A673 (cell line): ENCODE data around the gene RNF7. TPM values are rescaled to one million over a fixed set of nuclear protein-coding genes. Genes with fewer than 3 reads are reported as not detected.

Source experiments
- BruUV-seq: library from RNA; stranded (reverse); fragments of 400-500 nt; replicated peaks from 2 replicates; lab custom pipeline; 2021; lab: Mats Ljungman, UMichigan
- CTCF ChIA-PET: fragments of 300-600 bp; sonication (Branson Sonifier 250); formaldehyde crosslinking; loops from one replicate; lab custom pipeline; 2022; ENCODE audit warnings: antibody characterized with exemption; lab: Charles Lee
- POLR2A ChIA-PET: fragments of 300-600 bp; sonication (Branson Sonifier 250); formaldehyde crosslinking; loops from one replicate; lab custom pipeline; 2022; ENCODE audit warnings: antibody characterized with exemption; ENCODE audit not compliant: low non-redundant PET; lab: Charles Lee
- DNase-seq: peaks from one replicate; pipeline ENCODE4 v3.0.0-alpha.2; 2015; ENCODE audit warnings: low spot score
- H3K27ac ChIP-seq: fragments of 200-600 bp; sonication (generic); 2 replicates; pipeline ENCODE4 v1.5.1; 2016; ENCODE audit warnings: mixed run types, low read depth, mild to moderate bottlenecking, mixed read lengths, antibody characterized with exemption, low read length; ENCODE audit not compliant: poor library complexity, severe bottlenecking
- H3K27me3 ChIP-seq: fragments of 200-600 bp; sonication (generic); replicated peaks from 2 replicates; pipeline ENCODE4 v1.6.1; 2017; ENCODE audit warnings: mixed run types, low read depth, mild to moderate bottlenecking, mixed read lengths, antibody characterized with exemption, low read length; ENCODE audit not compliant: insufficient read depth, poor library complexity
- H3K36me3 ChIP-seq: fragments of 200-600 bp; sonication (generic); 2 replicates; pipeline ENCODE4 v1.6.1; 2016; ENCODE audit warnings: mixed run types, mild to moderate bottlenecking, mixed read lengths, antibody characterized with exemption, low read length; ENCODE audit not compliant: insufficient read depth, poor library complexity, severe bottlenecking
- H3K4me1 ChIP-seq: fragments of 200-600 bp; sonication (generic); 2 replicates; pipeline ENCODE4 v1.6.1; 2017; ENCODE audit warnings: mixed run types, mild to moderate bottlenecking, mixed read lengths, antibody characterized with exemption, low read length; ENCODE audit not compliant: insufficient read depth, poor library complexity, severe bottlenecking
- H3K4me3 ChIP-seq: fragments of 200-600 bp; sonication (generic); 2 replicates; pipeline ENCODE4 v1.5.1; 2016; ENCODE audit warnings: low read depth, mixed run types, mild to moderate bottlenecking, mixed read lengths, low read length; ENCODE audit not compliant: poor library complexity, severe bottlenecking
- H3K9me3 ChIP-seq: fragments of 200-600 bp; sonication (generic); 2 replicates; pipeline ENCODE4 v1.6.1; 2016; ENCODE audit warnings: mixed run types, low read depth, mild to moderate bottlenecking, mixed read lengths, antibody characterized with exemption, low read length; ENCODE audit not compliant: poor library complexity, severe bottlenecking
- CTCF ChIP-seq: fragments of 300-800, 200-600 bp; sonication (generic); conservative IDR thresholded peaks from 2 replicates; pipeline ENCODE4 v1.5.1; 2017; ENCODE audit warnings: low read depth, mild to moderate bottlenecking, antibody characterized with exemption, low read length, moderate library complexity, mixed read lengths
- EZH2 ChIP-seq: fragments of 200-600 bp; sonication (generic); IDR thresholded peaks from 2 replicates; pipeline ENCODE4 v1.6.1; 2017; ENCODE audit warnings: borderline replicate concordance, low read depth, mild to moderate bottlenecking, mixed read lengths, antibody characterized with exemption, low read length; ENCODE audit not compliant: poor library complexity, severe bottlenecking
- intact Hi-C: fragments of 100-400 bp; cut with micrococcal nuclease; formaldehyde crosslinking; loops from one replicate; pipeline ENCODE4 v1.10.0; 2022; ENCODE audit not compliant: unreplicated experiment
- total RNA-seq: library from RNA; stranded (reverse); gene quantifications from 2 replicates; pipeline ENCODE4 v1.2.3, GENCODE V29; 2021

The RNF7 gene
- total RNA-seq, 1 experiment from 2014 or later: 123 TPM

DNA sequence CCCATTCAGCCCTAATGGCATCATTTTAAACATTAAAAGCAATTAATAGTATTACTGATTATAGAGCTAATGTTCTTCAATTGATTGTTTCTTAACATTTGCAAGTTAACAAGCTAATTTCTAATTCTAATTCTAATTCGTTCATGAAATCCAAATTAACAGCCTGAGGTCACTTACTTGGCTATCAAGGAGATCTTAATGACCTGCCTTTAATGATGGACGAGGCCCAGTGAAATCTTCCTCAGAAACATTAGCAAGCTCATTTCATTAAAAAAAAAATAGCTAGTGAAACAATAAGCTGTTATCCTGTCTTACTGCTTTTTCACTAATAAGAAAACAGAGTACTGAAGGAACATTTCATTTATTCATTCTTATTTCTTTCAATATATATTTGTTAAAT, 15.4 kb upstream of the RNF7 start:
- DNase-seq: no peak
- ChIA-PET POLR2A (no interaction called here), CTCF (no interaction called here)
- BruUV-seq: no TSS peak
- Histone ChIP-seq H3K4me3 (no peak overlapping the region), H3K36me3 (no peaks in the 10 kb centered on the region), H3K4me1 (no peaks in the 10 kb centered on the region), H3K27me3 (no peaks in the 10 kb centered on the region), H3K27ac (no peak overlapping the region), H3K9me3 (no peaks in the 10 kb centered on the region)
- TF ChIP-seq CTCF (no peak), EZH2 (no peak)
- intact Hi-C loops: no loop called here

DNA sequence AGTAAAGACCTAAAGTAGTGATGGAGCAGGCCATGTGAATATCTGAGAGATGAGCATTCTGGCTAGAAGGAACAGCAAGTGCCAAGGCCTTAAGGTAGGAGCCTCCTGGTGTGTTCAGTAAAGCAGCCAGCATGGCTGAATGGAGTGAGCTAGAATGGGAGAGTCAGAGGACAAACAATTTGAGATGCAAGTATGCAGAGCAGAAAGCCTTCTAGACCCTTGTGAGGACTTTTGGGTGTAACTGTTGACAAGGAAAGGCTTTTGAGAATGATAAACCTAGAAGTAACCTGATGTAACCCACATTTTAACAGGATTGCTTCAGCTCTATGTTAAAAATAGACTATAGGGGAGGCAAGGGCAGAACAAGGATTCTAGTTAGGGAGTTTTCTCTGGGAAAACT, 14.8 kb upstream of the RNF7 start:
- no peaks in the 10 kb centered on the region for H3K4me1 ChIP-seq
- no peak for TF ChIP-seq EZH2
- H3K9me3 ChIP-seq: no peaks in the 10 kb centered on the region
- no peaks in the 10 kb centered on the region for H3K36me3 ChIP-seq
- BruUV-seq: no TSS peak
- H3K27me3 ChIP-seq: no peaks in the 10 kb centered on the region
- DNase-seq: no peak
- no peak overlapping the region for H3K4me3 ChIP-seq
- CTCF ChIA-PET: no interaction called here
- POLR2A ChIA-PET: interaction anchor here (0.6 kb wide), 1 partner anchor 132 kb away, joined by 3 read pairs; no protein-coding TSS in a partner anchor
- no peak overlapping the region for H3K27ac ChIP-seq
- intact Hi-C loops: no loop called here

DNA sequence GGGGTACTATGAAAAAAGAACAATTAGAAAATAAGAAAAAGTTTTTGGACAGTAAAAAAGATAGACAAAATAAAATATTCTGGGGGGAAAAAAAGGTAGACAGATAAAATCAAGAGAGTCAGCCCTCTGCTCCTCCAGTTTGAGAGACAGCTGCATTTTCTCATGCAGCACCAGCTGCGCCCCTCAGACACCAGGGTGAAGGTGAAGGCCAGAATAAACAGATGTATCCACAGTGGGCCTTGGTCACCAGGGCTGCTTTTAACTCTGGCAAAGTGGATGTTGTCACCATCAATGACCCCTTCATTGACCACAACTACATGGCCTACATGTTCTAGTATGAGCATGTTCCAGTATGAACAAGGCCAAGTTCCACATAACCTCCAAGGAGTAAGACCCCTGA, 13.9 kb upstream of the RNF7 start:
- BruUV-seq: no TSS peak
- Histone ChIP-seq H3K9me3 (no peaks in the 10 kb centered on the region), H3K27ac (no peak overlapping the region), H3K27me3 (no peaks in the 10 kb centered on the region), H3K4me1 (no peaks in the 10 kb centered on the region), H3K4me3 (no peak overlapping the region), H3K36me3 (no peaks in the 10 kb centered on the region)
- CTCF ChIA-PET: no interaction called here
- POLR2A ChIA-PET: no interaction called here
- DNase-seq: no peak
- intact Hi-C loops: no loop called here
- TF ChIP-seq CTCF (no peak), EZH2 (no peak)

DNA sequence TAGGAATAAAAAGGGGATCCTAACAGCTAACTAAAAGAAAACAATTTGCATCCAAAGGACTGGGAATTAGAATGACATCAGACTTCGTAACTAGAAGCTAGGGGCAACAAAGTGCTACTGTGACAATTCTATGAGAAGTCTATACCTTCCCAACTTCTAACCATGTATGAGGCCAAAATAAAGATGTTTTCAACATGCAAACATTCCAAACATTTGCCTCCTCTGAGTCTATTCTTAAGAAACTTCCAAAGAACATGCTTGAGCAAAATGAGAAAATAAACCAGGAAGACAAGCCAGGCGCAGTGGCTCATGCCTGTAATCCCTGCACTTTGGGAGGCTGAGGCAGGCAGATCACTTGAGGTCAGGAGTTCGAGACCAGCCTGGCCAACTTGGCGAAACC, 13.1 kb upstream of the RNF7 start:
- Histone ChIP-seq H3K9me3 (no peaks in the 10 kb centered on the region), H3K27me3 (no peaks in the 10 kb centered on the region), H3K36me3 (no peaks in the 10 kb centered on the region), H3K4me1 (no peaks in the 10 kb centered on the region), H3K27ac (no peak overlapping the region), H3K4me3 (no peak overlapping the region)
- no peak for DNase-seq
- TF ChIP-seq EZH2: no peak
- TF ChIP-seq CTCF: no peak
- POLR2A ChIA-PET: no interaction called here
- intact Hi-C loops: no loop called here
- CTCF ChIA-PET: no interaction called here
- no TSS peak for BruUV-seq
